Liver (tissue), 9 donors: ENCODE results near the gene ITCH. TPM values are rescaled to one million over a fixed set of nuclear protein-coding genes. Genes with fewer than 3 reads are reported as not detected.

ENCODE experiments used
- DNase-seq: peaks from one replicate; pipeline ENCODE4 v3.0.0-alpha.2; 2017; ENCODE audit warnings: low spot score
- H3K27ac ChIP-seq, 2 donors: one replicate each; pipeline ENCODE4 v1.7.0; 2013; ENCODE audit warnings: inconsistent platforms in 2 of 2, low read length in 2 of 2, control low read depth in 1 of 2, low read depth in 1 of 2, mild to moderate bottlenecking in 1 of 2
- H3K27me3 ChIP-seq, 4 donors: one replicate each; pipeline versions ENCODE4 v1.6.1 to v1.7.0; 2013; ENCODE audit warnings: low read length in 3 of 4, inconsistent platforms in 1 of 4, mild to moderate bottlenecking in 1 of 4, moderate library complexity in 1 of 4; ENCODE audit not compliant: control insufficient read depth in 4 of 4, insufficient read depth in 4 of 4
- H3K36me3 ChIP-seq, 4 donors: one replicate each; pipeline versions ENCODE4 v1.6.1 to v1.7.0; 2013; ENCODE audit warnings: low read length in 3 of 4, mild to moderate bottlenecking in 3 of 4, low read depth in 1 of 4, moderate library complexity in 1 of 4; ENCODE audit not compliant: control insufficient read depth in 4 of 4, insufficient read depth in 3 of 4
- H3K4me1 ChIP-seq, 4 donors: one replicate each; pipeline versions ENCODE4 v1.6.1 to v1.7.0; 2013; ENCODE audit warnings: low read length in 3 of 4, mild to moderate bottlenecking in 3 of 4, moderate library complexity in 1 of 4; ENCODE audit not compliant: control insufficient read depth in 4 of 4, insufficient read depth in 4 of 4
- H3K4me3 ChIP-seq, 3 donors: one replicate each; pipeline versions ENCODE4 v1.6.1 to v1.7.0; 2013; ENCODE audit warnings: low read length in 3 of 3, control low read depth in 1 of 3, low read depth in 1 of 3, mild to moderate bottlenecking in 1 of 3
- H3K9ac ChIP-seq, 2 donors: one replicate each; pipeline ENCODE4 v1.7.0; 2013; ENCODE audit warnings: low read length in 2 of 2, mild to moderate bottlenecking in 2 of 2, moderate library complexity in 2 of 2, control low read depth in 1 of 2, low read depth in 1 of 2
- H3K9me3 ChIP-seq, 4 donors: one replicate each; pipeline versions ENCODE4 v1.6.1 to v1.7.0; 2013; ENCODE audit warnings: low read length in 3 of 4; ENCODE audit not compliant: control insufficient read depth in 4 of 4
- FOXA2 ChIP-seq: IDR thresholded peaks from 2 replicates; pipeline ENCODE4 v1.6.1; 2016; ENCODE audit warnings: antibody characterized with exemption
- GABPA ChIP-seq, 2 donors: IDR thresholded peaks in 1 of 2; conservative IDR thresholded peaks in 1 of 2; 2 replicates each; pipeline ENCODE4 v1.6.1; 2016; ENCODE audit warnings: antibody characterized with exemption in 2 of 2, mild to moderate bottlenecking in 1 of 2, moderate library complexity in 1 of 2
- HNF4A ChIP-seq, 2 donors: conservative IDR thresholded peaks; 2 replicates each; pipeline ENCODE4 v1.6.1; 2016; ENCODE audit warnings: antibody characterized with exemption in 2 of 2, mild to moderate bottlenecking in 2 of 2
- JUND ChIP-seq, 2 donors: IDR thresholded peaks; 2 replicates each; pipeline ENCODE4 v1.6.1; 2016; ENCODE audit warnings: antibody characterized with exemption in 2 of 2
- NR2F2 ChIP-seq: IDR thresholded peaks from 2 replicates; pipeline ENCODE4 v1.6.1; 2016; ENCODE audit warnings: antibody characterized with exemption
- RAD21 ChIP-seq, 2 donors: IDR thresholded peaks; 2 replicates each; pipeline ENCODE4 v1.6.1; 2016; ENCODE audit warnings: antibody characterized with exemption in 2 of 2, mild to moderate bottlenecking in 2 of 2
- RXRA ChIP-seq, 2 donors: IDR thresholded peaks; 2 replicates each; pipeline ENCODE4 v1.6.1; 2017 to 2018; ENCODE audit warnings: antibody characterized with exemption in 2 of 2, mild to moderate bottlenecking in 1 of 2
- SP1 ChIP-seq: IDR thresholded peaks from 2 replicates; pipeline ENCODE4 v1.6.1; 2018; ENCODE audit warnings: antibody characterized with exemption, mild to moderate bottlenecking
- YY1 ChIP-seq: IDR thresholded peaks from 2 replicates; pipeline ENCODE4 v1.6.1; 2016; ENCODE audit warnings: antibody characterized with exemption, mild to moderate bottlenecking
- ZBTB33 ChIP-seq: IDR thresholded peaks from 2 replicates; pipeline ENCODE4 v1.6.1; 2016; ENCODE audit warnings: antibody characterized with exemption
- WGBS: extraction: QIAGEN DNeasy Blood & Tissue Kit; methylation state at CpG from one replicate; pipeline ENCODE4 v1.1.7; 2013; 5-methylcytosine and 5-hydroxymethylcytosine counted together
- polyA plus RNA-seq, 2 donors: library from polyadenylated mRNA; stranded (reverse) in 1 of 2; unstranded in 1 of 2; fragments of 200-250 nt in 1 of 2; fragments of >200 nt in 1 of 2; fragmentation: Nextera tagmentation in 1 of 2; extraction: Ambion mirVana in 1 of 2; gene quantifications; one replicate each; pipeline versions ENCODE4 v1.2.1 to v1.2.3, GENCODE V29; 2013 to 2015
- total RNA-seq, 2 donors: library from RNA; depleted of rRNA; stranded (reverse); fragments of >200 nt; gene quantifications; one replicate each; pipeline ENCODE4 v1.2.3, GENCODE V29; 2014
- TF ChIP-seq, protein P1 (sequence below): IDR thresholded peaks from 2 replicates; pipeline ENCODE4 v1.6.1; 2016; ENCODE audit warnings: antibody characterized with exemption, mild to moderate bottlenecking
- TF ChIP-seq, protein P2 (sequence below): fragments of 150-350 bp; IDR thresholded peaks from 2 replicates; pipeline ENCODE4 v1.5.1; 2017; ENCODE audit warnings: improper control_type of control experiment, low read depth, low read length; ENCODE audit not compliant: missing input control
- TF ChIP-seq, protein P3 (sequence below): IDR thresholded peaks from 2 replicates; pipeline ENCODE4 v1.6.1; 2016; ENCODE audit warnings: antibody characterized with exemption
- donor health status: healthy.
- donor health status: healthy.
- donor health status: healthy.
- donor health status: healthy.
- donor health status: healthy.

The ITCH gene
- total and polyA plus RNA-seq, 4 donors: 14.3 to 85.3 (median 25.8) TPM

DNA sequence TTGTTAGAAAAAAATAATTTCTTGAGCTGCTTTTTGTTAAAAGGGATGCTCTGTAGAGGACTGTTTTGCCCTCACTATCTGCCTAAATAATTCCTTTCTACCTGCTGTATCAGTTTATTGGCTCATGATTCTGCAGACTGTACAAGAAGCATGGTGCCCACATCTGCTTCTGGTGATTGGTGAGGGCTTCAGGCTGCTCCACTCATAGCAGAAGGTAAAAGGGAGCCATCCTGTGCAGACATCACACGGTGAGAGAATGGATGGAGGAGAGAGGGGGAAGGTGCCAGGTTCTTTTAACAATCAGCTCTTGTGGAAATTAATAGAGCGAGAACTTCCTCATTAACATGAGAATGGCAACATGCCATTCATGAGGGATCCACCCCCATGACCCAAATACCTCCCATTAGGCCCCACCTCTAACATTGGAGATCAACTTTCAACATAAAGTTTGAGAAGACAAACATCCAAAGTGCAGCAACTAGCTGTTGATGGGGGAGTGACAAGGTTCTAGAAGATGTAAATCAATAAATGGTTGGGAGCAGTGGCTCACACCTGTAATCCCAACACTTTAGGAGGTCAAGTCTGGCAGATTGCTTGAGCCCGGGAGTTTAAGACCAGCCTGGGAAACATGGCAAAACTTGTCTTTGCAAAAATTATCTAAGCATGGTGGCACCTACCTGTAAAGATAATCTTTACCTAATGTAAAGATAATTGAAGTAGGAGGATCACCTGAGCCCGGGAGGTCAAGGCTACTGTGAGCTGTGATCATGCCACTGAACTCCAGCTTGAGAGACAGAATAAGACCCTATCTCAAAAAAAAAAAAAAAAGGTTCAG is 44.2 kb upstream of the ITCH start:
- no peak for DNase-seq
- no peak for TF ChIP-seq YY1
- peak; percentile 48 to 68 for TF ChIP-seq HNF4A (conservative IDR thresholded peaks at IDR 0.05)
- TF ChIP-seq RXRA (IDR thresholded peaks at IDR 0.05): peak; percentile 6 to 12
- peak; percentile 25 for TF ChIP-seq SP1
- no peak for TF ChIP-seq GABPA (IDR thresholded peaks at IDR 0.05 in 1 of 2, conservative IDR thresholded peaks at IDR 0.05 in 1 of 2)
- peak; percentile 12 to 24 for TF ChIP-seq RAD21 (IDR thresholded peaks at IDR 0.05)
- 57% methylated on average over 4 of the region's 4 CpGs for WGBS

DNA sequence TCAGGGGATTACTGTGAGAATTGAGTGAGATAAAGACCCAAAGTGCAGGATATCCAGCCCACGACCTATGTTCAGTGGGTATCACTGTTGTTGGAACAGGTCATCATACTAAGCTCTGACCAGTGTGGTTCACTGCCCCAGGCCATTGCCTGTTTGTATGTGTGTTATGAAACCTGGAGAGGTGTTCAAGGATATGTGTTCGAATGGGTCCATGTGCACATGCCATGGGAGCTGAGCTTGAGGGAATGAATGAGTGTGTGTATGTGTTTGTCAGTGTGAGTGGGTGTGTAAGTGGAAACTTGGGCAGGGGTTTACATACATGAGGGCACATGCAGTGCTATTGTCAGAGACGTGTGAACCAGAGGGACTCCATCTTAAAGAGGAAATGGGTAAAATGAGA is 42.2 kb upstream of the ITCH start:
- H3K27me3 ChIP-seq: no peaks in the 10 kb centered on the region
- no peak for DNase-seq
- H3K36me3 ChIP-seq: no peaks in the 10 kb centered on the region
- TF ChIP-seq FOXA2 (no peak), JUND (IDR thresholded peaks at IDR 0.05) (no peak), YY1 (no peak), ZBTB33 (no peak), HNF4A (conservative IDR thresholded peaks at IDR 0.05) (no peak), SP1 (no peak), NR2F2 (no peak), RXRA (IDR thresholded peaks at IDR 0.05) (no peak), GABPA (IDR thresholded peaks at IDR 0.05 in 1 of 2, conservative IDR thresholded peaks at IDR 0.05 in 1 of 2) (no peak)
- TF ChIP-seq, protein P1, sequence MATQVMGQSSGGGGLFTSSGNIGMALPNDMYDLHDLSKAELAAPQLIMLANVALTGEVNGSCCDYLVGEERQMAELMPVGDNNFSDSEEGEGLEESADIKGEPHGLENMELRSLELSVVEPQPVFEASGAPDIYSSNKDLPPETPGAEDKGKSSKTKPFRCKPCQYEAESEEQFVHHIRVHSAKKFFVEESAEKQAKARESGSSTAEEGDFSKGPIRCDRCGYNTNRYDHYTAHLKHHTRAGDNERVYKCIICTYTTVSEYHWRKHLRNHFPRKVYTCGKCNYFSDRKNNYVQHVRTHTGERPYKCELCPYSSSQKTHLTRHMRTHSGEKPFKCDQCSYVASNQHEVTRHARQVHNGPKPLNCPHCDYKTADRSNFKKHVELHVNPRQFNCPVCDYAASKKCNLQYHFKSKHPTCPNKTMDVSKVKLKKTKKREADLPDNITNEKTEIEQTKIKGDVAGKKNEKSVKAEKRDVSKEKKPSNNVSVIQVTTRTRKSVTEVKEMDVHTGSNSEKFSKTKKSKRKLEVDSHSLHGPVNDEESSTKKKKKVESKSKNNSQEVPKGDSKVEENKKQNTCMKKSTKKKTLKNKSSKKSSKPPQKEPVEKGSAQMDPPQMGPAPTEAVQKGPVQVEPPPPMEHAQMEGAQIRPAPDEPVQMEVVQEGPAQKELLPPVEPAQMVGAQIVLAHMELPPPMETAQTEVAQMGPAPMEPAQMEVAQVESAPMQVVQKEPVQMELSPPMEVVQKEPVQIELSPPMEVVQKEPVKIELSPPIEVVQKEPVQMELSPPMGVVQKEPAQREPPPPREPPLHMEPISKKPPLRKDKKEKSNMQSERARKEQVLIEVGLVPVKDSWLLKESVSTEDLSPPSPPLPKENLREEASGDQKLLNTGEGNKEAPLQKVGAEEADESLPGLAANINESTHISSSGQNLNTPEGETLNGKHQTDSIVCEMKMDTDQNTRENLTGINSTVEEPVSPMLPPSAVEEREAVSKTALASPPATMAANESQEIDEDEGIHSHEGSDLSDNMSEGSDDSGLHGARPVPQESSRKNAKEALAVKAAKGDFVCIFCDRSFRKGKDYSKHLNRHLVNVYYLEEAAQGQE: no peak
- TF ChIP-seq, protein P2, sequence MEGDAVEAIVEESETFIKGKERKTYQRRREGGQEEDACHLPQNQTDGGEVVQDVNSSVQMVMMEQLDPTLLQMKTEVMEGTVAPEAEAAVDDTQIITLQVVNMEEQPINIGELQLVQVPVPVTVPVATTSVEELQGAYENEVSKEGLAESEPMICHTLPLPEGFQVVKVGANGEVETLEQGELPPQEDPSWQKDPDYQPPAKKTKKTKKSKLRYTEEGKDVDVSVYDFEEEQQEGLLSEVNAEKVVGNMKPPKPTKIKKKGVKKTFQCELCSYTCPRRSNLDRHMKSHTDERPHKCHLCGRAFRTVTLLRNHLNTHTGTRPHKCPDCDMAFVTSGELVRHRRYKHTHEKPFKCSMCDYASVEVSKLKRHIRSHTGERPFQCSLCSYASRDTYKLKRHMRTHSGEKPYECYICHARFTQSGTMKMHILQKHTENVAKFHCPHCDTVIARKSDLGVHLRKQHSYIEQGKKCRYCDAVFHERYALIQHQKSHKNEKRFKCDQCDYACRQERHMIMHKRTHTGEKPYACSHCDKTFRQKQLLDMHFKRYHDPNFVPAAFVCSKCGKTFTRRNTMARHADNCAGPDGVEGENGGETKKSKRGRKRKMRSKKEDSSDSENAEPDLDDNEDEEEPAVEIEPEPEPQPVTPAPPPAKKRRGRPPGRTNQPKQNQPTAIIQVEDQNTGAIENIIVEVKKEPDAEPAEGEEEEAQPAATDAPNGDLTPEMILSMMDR: no peak
- TF ChIP-seq, protein P3, sequence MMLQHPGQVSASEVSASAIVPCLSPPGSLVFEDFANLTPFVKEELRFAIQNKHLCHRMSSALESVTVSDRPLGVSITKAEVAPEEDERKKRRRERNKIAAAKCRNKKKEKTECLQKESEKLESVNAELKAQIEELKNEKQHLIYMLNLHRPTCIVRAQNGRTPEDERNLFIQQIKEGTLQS: no peak
- no peaks in the 10 kb centered on the region for H3K9me3 ChIP-seq
- no peak overlapping the region for H3K9ac ChIP-seq
- WGBS: 83% methylated on average over 3 of the region's 3 CpGs
- no peak overlapping the region for H3K27ac ChIP-seq
- H3K4me3 ChIP-seq: no peak overlapping the region
- H3K4me1 ChIP-seq: peaks cover 0 to 20% (median 14%) of the 10 kb centered on the region in 4 donors

More for the DNA sequence above, 44.2 kb upstream of the ITCH start:
- Histone ChIP-seq H3K27me3 (no peaks in the 10 kb centered on the region), H3K4me1 (peaks cover 0 to 12% (median 6%) of the 10 kb centered on the region in 4 donors), H3K27ac (no peak overlapping the region), H3K9ac (no peak overlapping the region), H3K4me3 (no peak overlapping the region), H3K36me3 (no peaks in the 10 kb centered on the region), H3K9me3 (no peaks in the 10 kb centered on the region)
